ENCODE data around the gene HOXA6.

The HOXA6 gene

GRCh38 chr7:27122077-27122910, 25.3 kb downstream of the HOXA6 start:
- no peaks in the 10 kb centered on the region for H3K36me3 ChIP-seq (ENCODE audit: control insufficient read depth, insufficient read depth, low read length)
- no peak overlapping the region for H3K4me3 ChIP-seq (ENCODE audit: insufficient read depth, low read depth, low read length)
- 3 to 4% methylated on average over 40 to 41 of the region's 42 CpGs for WGBS, 2 experiments
- no peaks in the 10 kb centered on the region for H3K9me3 ChIP-seq (ENCODE audit: control insufficient read depth, low read length)
- peaks cover 100% of the 10 kb centered on the region for H3K27me3 ChIP-seq (ENCODE audit: control insufficient read depth, insufficient read depth, low read length, poor library complexity, severe bottlenecking)
- H3K27ac ChIP-seq (ENCODE audit: insufficient read depth, low read depth, low read length, poor library complexity, severe bottlenecking) = no peak overlapping the region
- no peaks in the 10 kb centered on the region for H3K4me1 ChIP-seq (ENCODE audit: control insufficient read depth, insufficient read depth, low read length)

DNA sequence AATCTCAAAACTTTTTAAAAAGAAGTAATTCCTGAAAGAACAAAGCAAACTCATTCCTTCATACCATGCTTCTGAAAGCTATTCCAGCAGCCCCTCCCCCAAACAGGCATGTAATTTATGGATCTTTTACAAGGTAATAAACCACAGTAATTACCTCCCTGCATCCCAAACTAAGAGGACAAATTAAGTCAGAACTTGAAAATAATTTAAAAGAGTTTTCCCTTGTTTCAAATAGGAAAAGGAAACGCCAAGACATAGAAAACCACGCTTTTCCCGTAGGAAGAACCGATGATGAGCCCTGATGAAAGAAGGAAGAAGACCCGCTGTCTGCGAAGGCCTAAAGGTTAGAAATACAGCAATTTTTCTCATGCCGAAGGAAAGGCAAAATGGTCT, 25.9 kb downstream of the HOXA6 start:
- no peaks in the 10 kb centered on the region for H3K9me3 ChIP-seq (ENCODE audit: control insufficient read depth, low read length)
- WGBS, 2 experiments = 17 to 19% methylated on average over 7 of the region's 7 CpGs
- no peak overlapping the region for H3K27ac ChIP-seq (ENCODE audit: insufficient read depth, low read depth, low read length, poor library complexity, severe bottlenecking)
- no peak overlapping the region for H3K4me3 ChIP-seq (ENCODE audit: insufficient read depth, low read depth, low read length)
- no peaks in the 10 kb centered on the region for H3K36me3 ChIP-seq (ENCODE audit: control insufficient read depth, insufficient read depth, low read length)
- peaks cover 100% of the 10 kb centered on the region for H3K27me3 ChIP-seq (ENCODE audit: control insufficient read depth, insufficient read depth, low read length, poor library complexity, severe bottlenecking)
- H3K4me1 ChIP-seq (ENCODE audit: control insufficient read depth, insufficient read depth, low read length) = no peaks in the 10 kb centered on the region

GRCh38 chr7:27119412-27119911, 28.1 kb downstream of the HOXA6 start:
- 38 to 59% methylated on average over 1 of the region's 1 CpG for WGBS, 2 experiments
- H3K9me3 ChIP-seq (ENCODE audit: control insufficient read depth, low read length) = no peaks in the 10 kb centered on the region
- no peaks in the 10 kb centered on the region for H3K36me3 ChIP-seq (ENCODE audit: control insufficient read depth, insufficient read depth, low read length)
- H3K27ac ChIP-seq (ENCODE audit: insufficient read depth, low read depth, low read length, poor library complexity, severe bottlenecking) = no peak overlapping the region
- H3K4me3 ChIP-seq (ENCODE audit: insufficient read depth, low read depth, low read length) = no peak overlapping the region
- peaks cover 100% of the 10 kb centered on the region for H3K27me3 ChIP-seq (ENCODE audit: control insufficient read depth, insufficient read depth, low read length, poor library complexity, severe bottlenecking)
- H3K4me1 ChIP-seq (ENCODE audit: control insufficient read depth, insufficient read depth, low read length) = no peaks in the 10 kb centered on the region

DNA sequence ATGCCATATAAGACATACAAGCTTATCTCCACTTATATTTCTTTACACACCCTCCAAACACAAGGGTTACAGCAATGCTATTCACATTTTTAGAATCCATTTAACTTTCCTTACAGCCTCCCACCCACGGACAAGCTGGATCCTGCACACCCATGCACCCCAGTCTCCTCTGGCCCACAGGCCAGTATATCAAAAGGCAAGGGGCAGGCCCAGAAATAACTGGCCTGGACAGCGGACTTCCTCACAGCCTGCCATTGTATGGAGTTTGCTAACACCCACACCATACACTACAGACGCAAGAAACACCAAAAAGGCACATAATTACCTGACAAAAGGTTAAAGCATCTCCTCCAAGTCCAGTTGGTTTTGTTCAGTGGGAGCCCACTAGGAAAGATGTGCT, 29.0 kb downstream of the HOXA6 start:
- H3K27ac ChIP-seq (ENCODE audit: insufficient read depth, low read depth, low read length, poor library complexity, severe bottlenecking) = no peak overlapping the region
- H3K9me3 ChIP-seq (ENCODE audit: control insufficient read depth, low read length) = no peaks in the 10 kb centered on the region
- 7% methylated on average over 3 of the region's 3 CpGs for whole genome bisulfite sequencing, 2 experiments
- no peaks in the 10 kb centered on the region for H3K36me3 ChIP-seq (ENCODE audit: control insufficient read depth, insufficient read depth, low read length)
- H3K4me1 ChIP-seq (ENCODE audit: control insufficient read depth, insufficient read depth, low read length) = no peaks in the 10 kb centered on the region
- H3K27me3 ChIP-seq (ENCODE audit: control insufficient read depth, insufficient read depth, low read length, poor library complexity, severe bottlenecking) = peaks cover 99% of the 10 kb centered on the region
- H3K4me3 ChIP-seq (ENCODE audit: insufficient read depth, low read depth, low read length) = no peak overlapping the region

DNA sequence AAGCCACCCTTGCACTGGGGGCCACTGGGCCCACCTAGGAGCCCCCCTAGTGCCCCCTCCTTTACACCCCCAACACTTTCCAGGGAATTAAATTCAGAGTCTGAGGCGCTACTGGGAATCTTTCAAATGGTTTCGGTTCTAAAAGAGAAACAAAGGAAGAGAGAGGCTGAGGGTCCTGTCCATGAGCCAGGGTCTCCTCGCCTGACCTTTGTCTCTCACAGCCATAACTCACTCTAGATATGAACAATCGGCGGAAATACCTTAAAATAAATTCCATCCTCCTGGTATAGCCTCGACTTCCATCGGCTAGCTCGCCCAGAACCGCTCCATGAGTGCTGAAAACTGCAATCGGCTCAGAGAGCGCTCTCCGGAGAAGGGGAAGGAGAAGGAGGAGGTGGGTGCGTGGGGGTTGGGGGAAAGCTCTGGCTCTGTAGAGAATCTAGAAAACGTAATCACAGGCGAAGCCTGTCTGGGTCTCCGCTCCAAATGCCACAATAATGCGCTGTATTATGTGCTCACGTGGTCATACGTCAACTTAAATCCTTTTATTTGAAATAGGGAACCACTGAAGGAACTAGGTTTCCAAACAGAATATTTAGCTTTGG, 29.6 kb downstream of the HOXA6 start:
- no peaks in the 10 kb centered on the region for H3K36me3 ChIP-seq (ENCODE audit: control insufficient read depth, insufficient read depth, low read length)
- H3K27me3 ChIP-seq (ENCODE audit: control insufficient read depth, insufficient read depth, low read length, poor library complexity, severe bottlenecking) = peaks cover 99% of the 10 kb centered on the region
- whole genome bisulfite sequencing, 2 experiments = 4 to 6% methylated on average over 19 of the region's 19 CpGs
- H3K27ac ChIP-seq (ENCODE audit: insufficient read depth, low read depth, low read length, poor library complexity, severe bottlenecking) = no peak overlapping the region
- H3K4me1 ChIP-seq (ENCODE audit: control insufficient read depth, insufficient read depth, low read length) = no peaks in the 10 kb centered on the region
- no peaks in the 10 kb centered on the region for H3K9me3 ChIP-seq (ENCODE audit: control insufficient read depth, low read length)
- no peak overlapping the region for H3K4me3 ChIP-seq (ENCODE audit: insufficient read depth, low read depth, low read length)

DNA sequence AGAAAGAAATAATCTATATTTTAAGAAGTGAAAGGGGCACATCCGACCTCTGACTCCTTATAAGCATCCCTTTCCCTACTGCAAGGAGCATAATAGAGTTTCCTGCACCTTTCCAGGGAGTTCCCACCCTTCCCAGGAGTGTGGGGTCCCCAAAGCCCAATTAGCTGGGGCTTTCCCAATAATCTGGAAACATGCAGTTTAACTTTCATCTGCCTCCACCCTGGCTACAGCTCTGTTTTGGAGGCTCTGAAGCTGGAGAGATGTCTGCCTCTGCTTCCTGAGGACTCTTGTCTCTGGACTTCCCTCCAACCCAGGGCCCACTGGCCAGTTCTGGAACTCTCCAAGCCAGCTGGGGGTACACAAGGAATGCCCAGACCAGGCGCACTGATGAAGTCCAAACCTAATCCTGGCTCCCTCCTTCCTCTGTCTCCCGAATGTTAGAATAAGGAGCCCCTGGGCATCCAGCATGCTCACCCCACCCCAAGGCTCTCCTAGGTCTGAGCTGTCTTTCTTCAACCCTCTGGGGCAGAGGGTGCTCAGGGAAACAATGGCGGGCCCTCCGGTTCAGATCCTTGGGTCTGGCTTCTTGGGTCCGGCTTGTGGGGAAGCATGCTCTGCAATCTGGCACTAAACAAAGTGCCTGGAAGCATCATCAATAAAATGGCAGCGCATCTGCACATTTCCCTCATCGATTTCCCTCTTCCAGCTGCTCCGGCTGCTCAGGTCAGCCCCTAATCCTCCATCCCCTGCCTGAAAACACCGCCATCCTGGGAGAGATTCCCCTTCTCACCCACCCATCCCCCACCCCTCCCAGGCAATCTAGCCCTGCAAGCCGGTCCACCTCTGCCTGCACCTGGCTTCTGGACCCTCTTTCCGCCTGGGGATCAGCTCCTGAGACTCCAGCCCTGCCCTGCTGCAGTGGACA, 30.4 kb downstream of the HOXA6 start:
- no peaks in the 10 kb centered on the region for H3K4me1 ChIP-seq (ENCODE audit: control insufficient read depth, insufficient read depth, low read length)
- no peaks in the 10 kb centered on the region for H3K36me3 ChIP-seq (ENCODE audit: control insufficient read depth, insufficient read depth, low read length)
- H3K9me3 ChIP-seq (ENCODE audit: control insufficient read depth, low read length) = no peaks in the 10 kb centered on the region
- no peak overlapping the region for H3K4me3 ChIP-seq (ENCODE audit: insufficient read depth, low read depth, low read length)
- 8% methylated on average over 12 of the region's 12 CpGs for WGBS, 2 experiments
- no peak overlapping the region for H3K27ac ChIP-seq (ENCODE audit: insufficient read depth, low read depth, low read length, poor library complexity, severe bottlenecking)
- H3K27me3 ChIP-seq (ENCODE audit: control insufficient read depth, insufficient read depth, low read length, poor library complexity, severe bottlenecking) = peaks cover 99% of the 10 kb centered on the region

- Histone ChIP-seq H3K4me3 (ENCODE audit: insufficient read depth, low read depth, low read length) (no peak overlapping the region), H3K27ac (ENCODE audit: insufficient read depth, low read depth, low read length, poor library complexity, severe bottlenecking) (no peak overlapping the region), H3K27me3 (ENCODE audit: control insufficient read depth, insufficient read depth, low read length, poor library complexity, severe bottlenecking) (peaks cover 99% of the 10 kb centered on the region), H3K36me3 (ENCODE audit: control insufficient read depth, insufficient read depth, low read length) (no peaks in the 10 kb centered on the region), H3K4me1 (ENCODE audit: control insufficient read depth, insufficient read depth, low read length) (no peaks in the 10 kb centered on the region), H3K9me3 (ENCODE audit: control insufficient read depth, low read length) (no peaks in the 10 kb centered on the region)
- WGBS, 2 experiments = 10 to 11% methylated on average over 18 to 20 of the region's 20 CpGs
Measured at GRCh38 chr7:27116031-27116961, 31.3 kb downstream of the HOXA6 start.

GRCh38 chr7:27115221-27116026, 32.1 kb downstream of the HOXA6 start:
- H3K36me3 ChIP-seq (ENCODE audit: control insufficient read depth, insufficient read depth, low read length) = no peaks in the 10 kb centered on the region
- WGBS, 2 experiments = 2 to 4% methylated on average over 45 of the region's 45 CpGs
- peaks cover 99% of the 10 kb centered on the region for H3K27me3 ChIP-seq (ENCODE audit: control insufficient read depth, insufficient read depth, low read length, poor library complexity, severe bottlenecking)
- H3K4me3 ChIP-seq (ENCODE audit: insufficient read depth, low read depth, low read length) = peak overlapping the region; percentile 3
- no peaks in the 10 kb centered on the region for H3K4me1 ChIP-seq (ENCODE audit: control insufficient read depth, insufficient read depth, low read length)
- no peaks in the 10 kb centered on the region for H3K9me3 ChIP-seq (ENCODE audit: control insufficient read depth, low read length)
- peak overlapping the region; percentile 10 for H3K27ac ChIP-seq (ENCODE audit: insufficient read depth, low read depth, low read length, poor library complexity, severe bottlenecking)

- H3K27ac ChIP-seq (ENCODE audit: insufficient read depth, low read depth, low read length, poor library complexity, severe bottlenecking) = no peak overlapping the region
- H3K27me3 ChIP-seq (ENCODE audit: control insufficient read depth, insufficient read depth, low read length, poor library complexity, severe bottlenecking) = peaks cover 99% of the 10 kb centered on the region
- H3K36me3 ChIP-seq (ENCODE audit: control insufficient read depth, insufficient read depth, low read length) = no peaks in the 10 kb centered on the region
- WGBS, 2 experiments = 5 to 9% methylated on average over 6 of the region's 6 CpGs
- no peaks in the 10 kb centered on the region for H3K9me3 ChIP-seq (ENCODE audit: control insufficient read depth, low read length)
- H3K4me3 ChIP-seq (ENCODE audit: insufficient read depth, low read depth, low read length) = no peak overlapping the region
- H3K4me1 ChIP-seq (ENCODE audit: control insufficient read depth, insufficient read depth, low read length) = no peaks in the 10 kb centered on the region
Measured at GRCh38 chr7:27114881-27115220, 32.7 kb downstream of the HOXA6 start.
